ENCODE measurements around the gene WDR38.

The WDR38 gene

GRCh38 chr9:124859803-124860581, 6.7 kb downstream of the WDR38 start:
- DNase-seq, result no peak

GRCh38 chr9:124860582-124861341, 7.5 kb downstream of the WDR38 start:
- no peak for DNase-seq

GRCh38 chr9:124861342-124862229, 8.3 kb downstream of the WDR38 start, which contains the start of the genes ARPC5L and RPL35:
ARPC5L (plus strand) TSS chr9:124862130; CDS start chr9:124869291, 7,161 bp downstream.
RPL35 (minus strand) TSS chr9:124861957; CDS start chr9:124861912, 45 bp downstream.
- peak; percentile 95 for DNase-seq

- DNase-seq, result no peak
Measured at GRCh38 chr9:124863371-124863871, 10.2 kb downstream of the WDR38 start.

- DNase-seq, result peak; percentile 85
Measured at GRCh38 chr9:124868511-124869465, 15.5 kb downstream of the WDR38 start.

- DNase-seq, result no peak
Measured at GRCh38 chr9:124869466-124869985, 16.3 kb downstream of the WDR38 start.

- DNase-seq, result no peak
Measured at GRCh38 chr9:124869986-124870560, 16.8 kb downstream of the WDR38 start.

GRCh38 chr9:124870723-124871122, 17.5 kb downstream of the WDR38 start:
- no peak for DNase-seq

- DNase-seq, result no peak
Measured at GRCh38 chr9:124871156-124871561, 17.9 kb downstream of the WDR38 start.

- DNase-seq, result no peak
Measured at GRCh38 chr9:124873664-124874063, 20.4 kb downstream of the WDR38 start.

GRCh38 chr9:124875501-124875900, 22.2 kb downstream of the WDR38 start:
- no peak for DNase-seq

- no peak for DNase-seq
Measured at GRCh38 chr9:124877021-124877782, 23.9 kb downstream of the WDR38 start.

- no peak for DNase-seq
Measured at GRCh38 chr9:124878021-124878420, 24.8 kb downstream of the WDR38 start.

- DNase-seq, result no peak
Measured at GRCh38 chr9:124878518-124878917, 25.3 kb downstream of the WDR38 start.

GRCh38 chr9:124879226-124879625, 26.0 kb downstream of the WDR38 start:
- no peak for DNase-seq

GRCh38 chr9:124880501-124880900, 27.2 kb downstream of the WDR38 start:
- DNase-seq, result no peak

GRCh38 chr9:124881138-124881743, 28.0 kb downstream of the WDR38 start:
- no peak for DNase-seq

GRCh38 chr9:124882231-124882630, 29.0 kb downstream of the WDR38 start:
- DNase-seq, result no peak

GRCh38 chr9:124884376-124884775, 31.1 kb downstream of the WDR38 start:
- no peak for DNase-seq

- DNase-seq, result no peak
Measured at GRCh38 chr9:124885551-124885950, 32.3 kb downstream of the WDR38 start.
